GM21529 (cell line): Measurements from ENCODE around the gene OPRM1.

Source experiments
- ATAC-seq: cut with Tn5 transposase; IDR thresholded peaks from one replicate; pipeline ENCODE4 v1.9.1; 2021; ENCODE audit not compliant: unreplicated experiment

The OPRM1 gene

GRCh38 chr6:154267508-154268106, 228.6 kb downstream of the OPRM1 start:
- ATAC-seq: peak; percentile 67

- ATAC-seq: no peak
Observed at GRCh38 chr6:154268486-154268885, 229.4 kb downstream of the OPRM1 start.

DNA sequence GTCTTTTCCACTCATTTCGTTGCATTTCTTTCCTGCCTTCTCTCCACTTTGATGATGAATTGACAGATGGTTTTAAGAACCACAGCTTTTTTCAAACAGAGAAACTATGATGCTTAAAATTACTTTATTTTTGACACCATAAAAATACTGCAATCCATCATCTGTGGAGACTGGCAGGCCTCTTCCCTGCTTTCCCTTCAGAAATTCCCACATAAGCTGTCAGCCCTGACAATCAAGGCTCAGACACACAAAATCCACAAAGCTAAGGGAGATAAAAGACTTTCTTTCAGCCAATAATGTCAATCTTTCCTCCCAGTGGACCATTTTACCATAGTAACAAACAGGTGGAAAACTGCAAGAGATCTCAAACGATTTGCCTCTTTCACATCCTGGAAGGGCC, 235.1 kb downstream of the OPRM1 start:
- no peak for ATAC-seq

- peak; percentile 77 for ATAC-seq
Observed at GRCh38 chr6:154276810-154277628, 238.0 kb downstream of the OPRM1 start.

GRCh38 chr6:154277629-154278017, 238.6 kb downstream of the OPRM1 start:
- ATAC-seq: peak; percentile 45

GRCh38 chr6:154280521-154280920, 241.5 kb downstream of the OPRM1 start:
- no peak for ATAC-seq

DNA sequence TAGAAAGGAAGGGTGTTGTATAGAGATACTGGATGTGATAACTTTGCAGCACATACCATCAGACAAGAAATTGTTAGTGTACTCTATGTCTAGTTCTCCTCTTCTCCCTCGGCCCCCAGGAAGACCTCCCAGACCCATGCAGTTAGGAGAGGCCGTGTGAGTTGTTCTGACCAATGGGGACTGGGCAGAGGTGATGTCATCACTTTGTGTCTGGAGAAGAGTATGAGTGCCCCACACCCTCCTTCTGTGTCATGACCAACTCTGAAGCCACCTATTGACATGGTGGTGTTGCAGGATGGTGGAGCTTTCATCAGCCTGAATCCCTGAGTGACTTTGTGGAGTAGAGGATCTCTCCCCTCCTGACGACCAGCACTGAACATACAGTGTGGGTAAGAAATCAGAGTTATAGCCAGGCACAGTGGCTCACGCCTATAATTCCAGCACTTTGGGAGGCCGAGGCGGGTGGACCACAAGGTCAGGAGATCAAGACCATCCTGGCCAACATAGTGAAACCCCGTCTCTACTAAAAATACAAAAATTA, 245.3 kb downstream of the OPRM1 start:
- no peak for ATAC-seq

DNA sequence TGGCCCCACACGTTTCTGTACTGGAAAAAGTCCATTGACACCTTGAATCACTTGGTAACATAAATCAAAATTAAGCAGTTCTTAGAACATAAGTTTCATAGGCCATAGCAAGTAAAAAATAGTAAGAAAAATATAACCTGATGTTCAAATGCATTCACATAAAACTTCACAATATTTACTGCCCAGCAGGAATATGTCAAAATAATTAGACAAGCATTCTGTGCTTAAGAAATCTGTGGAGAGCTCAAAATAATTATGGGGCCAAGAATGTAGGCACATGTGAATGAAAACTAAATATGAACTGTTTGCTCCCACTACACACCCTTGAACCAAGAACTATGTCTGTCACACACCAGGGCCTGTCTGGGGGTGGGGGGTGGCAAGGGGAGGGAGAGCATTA, 246.8 kb downstream of the OPRM1 start:
- ATAC-seq: no peak

DNA sequence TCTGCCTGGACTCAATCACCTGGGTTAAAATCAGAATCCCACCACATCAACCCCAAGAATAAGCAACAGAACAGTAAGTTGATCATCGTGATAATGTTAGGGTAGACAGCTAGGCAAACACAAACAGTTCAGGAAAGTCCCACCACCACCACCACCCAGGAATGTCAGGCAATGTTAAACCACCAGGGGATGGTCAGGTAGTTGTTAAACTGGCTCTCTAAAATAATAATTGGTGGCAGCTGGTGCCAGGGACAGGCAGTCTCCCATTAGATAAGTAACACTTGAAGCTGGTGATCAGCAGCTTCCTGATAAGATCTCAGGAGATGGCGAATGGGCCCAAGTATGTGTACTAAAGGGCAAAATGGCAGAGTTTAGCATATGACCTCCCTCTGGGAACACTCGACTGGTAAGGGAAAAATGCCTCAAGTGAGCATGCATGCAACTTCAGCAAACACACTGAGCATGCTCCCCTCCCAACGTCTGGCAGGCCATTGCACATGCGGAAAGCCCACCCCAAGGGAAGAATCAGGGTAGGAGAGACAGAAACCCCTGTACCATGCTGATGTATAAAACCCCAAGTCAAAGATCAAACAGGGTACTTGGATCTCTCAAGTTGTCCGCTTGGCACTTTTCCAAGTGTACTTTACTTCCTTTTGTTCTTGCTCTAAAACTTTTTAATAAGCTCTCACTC, 250.9 kb downstream of the OPRM1 start:
- no peak for ATAC-seq

GRCh38 chr6:154292066-154292465, 253.0 kb downstream of the OPRM1 start:
- no peak for ATAC-seq

GRCh38 chr6:154292855-154293519, 253.9 kb downstream of the OPRM1 start:
- no peak for ATAC-seq

DNA sequence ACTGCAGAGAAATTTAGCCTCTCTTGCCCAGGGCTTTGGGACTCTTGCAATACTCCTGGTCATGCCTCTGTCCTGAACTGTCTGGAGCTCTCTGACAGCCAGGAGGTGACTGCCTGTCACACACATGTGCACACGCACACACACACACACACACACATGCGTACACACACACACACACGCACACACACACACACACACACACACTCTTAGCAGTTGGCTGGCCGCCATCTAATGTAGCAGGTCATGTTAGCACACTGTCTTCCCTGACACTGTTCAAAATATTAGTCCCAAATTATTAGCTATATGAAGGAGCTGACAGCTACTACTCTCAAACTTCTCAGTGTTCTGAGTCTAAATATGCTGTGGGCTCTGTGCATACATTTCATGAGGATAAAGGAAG, 256.7 kb downstream of the OPRM1 start:
- no peak for ATAC-seq
